IMR-90 (cell line): ENCODE data around the gene CRYBA4. TPM values are rescaled to one million over a fixed set of nuclear protein-coding genes. Genes with fewer than 3 reads are reported as not detected.
A peak's percentile ranks its signal among the peaks of the same experiment; 100 is the strongest.

Source experiments
- ATAC-seq: fragments of 200-7000 bp; cut with Tn5 transposase; 2 replicates; pipeline ENCODE4 v1.9.1; 2020; ENCODE audit warnings: low read depth, mild to moderate bottlenecking, moderate library complexity
- BruUV-seq: library from RNA; stranded (reverse); fragments of 400-500 nt; replicated peaks from 2 replicates; lab custom pipeline; 2021; lab: Mats Ljungman, UMichigan
- CTCF ChIA-PET: fragments of 300-600 bp; formaldehyde crosslinking; extraction: SDS; loops from one replicate; lab custom pipeline; 2021; ENCODE audit warnings: antibody characterized with exemption; lab: Yijun Ruan, JAX
- POLR2A ChIA-PET: fragments of 300-600 bp; sonication (Branson Sonifier 250); formaldehyde crosslinking; loops from one replicate; lab custom pipeline; 2022; ENCODE audit warnings: antibody characterized with exemption; ENCODE audit not compliant: unreplicated experiment; lab: Charles Lee
- DNase-seq: peaks from one replicate; pipeline ENCODE4 v3.0.0; 2013
- H2AFZ ChIP-seq: replicated peaks from 2 replicates; pipeline ENCODE3; 2013; ENCODE audit warnings: low read length, mild to moderate bottlenecking; ENCODE audit not compliant: poor library complexity
- H2AK5ac ChIP-seq: 2 replicates; pipeline ENCODE4 v1.6.1; 2013; ENCODE audit warnings: low read depth, low read length, inconsistent platforms
- H2AK9ac ChIP-seq: replicated peaks from 2 replicates; pipeline ENCODE3; 2013; ENCODE audit warnings: mild to moderate bottlenecking, low read depth, low read length, moderate library complexity; ENCODE audit not compliant: poor library complexity
- H2BK120ac ChIP-seq: 2 replicates; pipeline ENCODE4 v1.6.1; 2013; ENCODE audit warnings: low read depth, low read length, inconsistent platforms
- H2BK15ac ChIP-seq: 3 replicates; pipeline ENCODE4 v1.6.1; 2013; ENCODE audit warnings: low read depth, low read length, inconsistent platforms
- H2BK20ac ChIP-seq: 2 replicates; pipeline ENCODE4 v1.6.1; 2013; ENCODE audit warnings: low read depth, mild to moderate bottlenecking, inconsistent platforms, low read length, moderate library complexity
- H2BK5ac ChIP-seq: 2 replicates; pipeline ENCODE4 v1.6.1; 2013; ENCODE audit warnings: mild to moderate bottlenecking, low read depth, low read length, inconsistent platforms; ENCODE audit not compliant: poor library complexity, severe bottlenecking
- H3K14ac ChIP-seq: replicated peaks from 2 replicates; pipeline ENCODE4 v1.6.1; 2013; ENCODE audit warnings: low read depth, low read length, inconsistent platforms
- H3K18ac ChIP-seq: 2 replicates; pipeline ENCODE4 v1.6.1; 2013; ENCODE audit warnings: low read depth, low read length, control low read depth
- H3K23ac ChIP-seq: 2 replicates; pipeline ENCODE4 v1.6.1; 2013; ENCODE audit warnings: low read depth, low read length, inconsistent platforms
- H3K27ac ChIP-seq: 2 replicates; pipeline ENCODE4 v1.5.1; 2013; ENCODE audit warnings: mild to moderate bottlenecking, control low read depth, low read length; ENCODE audit not compliant: insufficient read depth
- H3K27me3 ChIP-seq: 2 replicates; pipeline ENCODE4 v1.6.1; 2013; ENCODE audit warnings: low read length; ENCODE audit not compliant: control insufficient read depth, insufficient read depth
- H3K36me3 ChIP-seq: 2 replicates; pipeline ENCODE4 v1.6.1; 2013; ENCODE audit warnings: low read length, mixed read lengths; ENCODE audit not compliant: control insufficient read depth, insufficient read depth
- H3K4ac ChIP-seq: 2 replicates; pipeline ENCODE4 v1.6.1; 2013; ENCODE audit warnings: low read depth, low read length, inconsistent platforms
- H3K4me1 ChIP-seq: 2 replicates; pipeline ENCODE4 v1.6.1; 2013; ENCODE audit warnings: low read length, mixed read lengths; ENCODE audit not compliant: control insufficient read depth, insufficient read depth
- H3K4me2 ChIP-seq: 2 replicates; pipeline ENCODE4 v1.6.1; 2013; ENCODE audit warnings: low read depth, mild to moderate bottlenecking, control low read depth, low read length, moderate library complexity
- H3K4me3 ChIP-seq: 2 replicates; pipeline ENCODE4 v1.5.1; 2013; ENCODE audit warnings: low read depth, mild to moderate bottlenecking, control low read depth, low read length, moderate library complexity; ENCODE audit not compliant: insufficient read depth
- H3K56ac ChIP-seq: 2 replicates; pipeline ENCODE4 v1.6.1; 2013; ENCODE audit warnings: low read length, inconsistent platforms; ENCODE audit not compliant: insufficient read depth; ENCODE audit errors: extremely low read depth
- H3K79me1 ChIP-seq, 2 experiments: 2 replicates each; pipeline ENCODE4 v1.6.1; 2013; ENCODE audit warnings: low read length in 2 of 2, inconsistent platforms in 1 of 2, low read depth in 1 of 2
- H3K9ac ChIP-seq: 2 replicates; pipeline ENCODE4 v1.6.1; 2013; ENCODE audit warnings: low read depth, low read length, control low read depth
- H3K9me1 ChIP-seq: 2 replicates; pipeline ENCODE4 v1.6.1; 2013; ENCODE audit warnings: low read length, inconsistent platforms; ENCODE audit not compliant: insufficient read depth
- H3K9me3 ChIP-seq: 2 replicates; pipeline ENCODE4 v1.6.1; 2013; ENCODE audit warnings: low read length; ENCODE audit not compliant: control insufficient read depth, insufficient read depth
- H4K20me1 ChIP-seq: 2 replicates; pipeline ENCODE4 v1.6.1; 2013; ENCODE audit warnings: low read length, inconsistent platforms; ENCODE audit not compliant: insufficient read depth
- H4K5ac ChIP-seq: 2 replicates; pipeline ENCODE4 v1.6.1; 2013; ENCODE audit warnings: mild to moderate bottlenecking, low read depth, low read length, control low read depth
- H4K8ac ChIP-seq, 2 experiments: 2 replicates each; pipeline ENCODE4 v1.6.1; 2013; ENCODE audit warnings: low read depth in 2 of 2, low read length in 2 of 2, control low read depth in 1 of 2, inconsistent platforms in 1 of 2
- H4K91ac ChIP-seq: 2 replicates; pipeline ENCODE4 v1.6.1; 2013; ENCODE audit warnings: low read depth, low read length, inconsistent platforms; ENCODE audit not compliant: insufficient read depth
- BHLHE40 ChIP-seq: fragments of 150-350 bp; IDR thresholded peaks from 2 replicates; pipeline ENCODE4 v1.6.1; 2016; ENCODE audit warnings: mild to moderate bottlenecking, low read depth, low read length
- CEBPB ChIP-seq: IDR thresholded peaks from 2 replicates; pipeline ENCODE4 v1.6.1; 2012; ENCODE audit warnings: low read depth, low read length, improper control_type of control experiment
- CHD1 ChIP-seq: IDR thresholded peaks from 2 replicates; pipeline ENCODE4 v1.6.1; 2012; ENCODE audit warnings: low read depth, low read length, improper control_type of control experiment
- ELK1 ChIP-seq: fragments of 150-350 bp; IDR thresholded peaks from 2 replicates; pipeline ENCODE4 v1.6.1; 2016; ENCODE audit warnings: low read depth, mild to moderate bottlenecking, low read length, moderate library complexity, borderline replicate concordance
- FOS ChIP-seq: fragments of 150-350 bp; IDR thresholded peaks from 2 replicates; pipeline ENCODE4 v1.6.1; 2016; ENCODE audit warnings: low read depth, low read length
- MAFK ChIP-seq: IDR thresholded peaks from 2 replicates; pipeline ENCODE4 v1.6.1; 2012; ENCODE audit warnings: low read depth, low read length, improper control_type of control experiment
- MAZ ChIP-seq: IDR thresholded peaks from 2 replicates; pipeline ENCODE4 v1.6.1; 2012; ENCODE audit warnings: low read depth, mild to moderate bottlenecking, low read length, improper control_type of control experiment, moderate library complexity, borderline replicate concordance
- MXI1 ChIP-seq: IDR thresholded peaks from 2 replicates; pipeline ENCODE4 v1.6.1; 2012; ENCODE audit warnings: low read depth, mild to moderate bottlenecking, low read length, moderate library complexity, borderline replicate concordance
- NFE2L2 ChIP-seq: fragments of 150-350 bp; IDR thresholded peaks from 2 replicates; pipeline ENCODE4 v1.6.1; 2016; ENCODE audit warnings: low read depth, mild to moderate bottlenecking, low read length
- POLR2A ChIP-seq: IDR thresholded peaks from 2 replicates; pipeline ENCODE4 v1.6.1; 2012; ENCODE audit warnings: mild to moderate bottlenecking, low read depth, low read length
- RFX5 ChIP-seq: IDR thresholded peaks from 2 replicates; pipeline ENCODE4 v1.8.0; 2012; ENCODE audit warnings: low read depth, mild to moderate bottlenecking, low read length, moderate library complexity
- SMC3 ChIP-seq: fragments of 150-350 bp; IDR thresholded peaks from 2 replicates; pipeline ENCODE4 v1.6.1; 2016; ENCODE audit warnings: low read depth, mild to moderate bottlenecking, antibody characterized with exemption, low read length, moderate library complexity
- USF2 ChIP-seq: fragments of 150-350 bp; IDR thresholded peaks from 2 replicates; pipeline ENCODE4 v1.6.1; 2017; ENCODE audit warnings: mild to moderate bottlenecking, antibody characterized with exemption, low read length, low read depth
- WGBS, 2 experiments: methylation state at CpG; one replicate each; pipeline versions ENCODE4 v1.1.5 to v1.1.7; 2013; ENCODE audit warnings: missing lambda C conversion rate in 2 of 2; ENCODE audit not compliant: insufficient read length in 1 of 2; ENCODE audit errors: extremely low coverage in 2 of 2; 5-methylcytosine and 5-hydroxymethylcytosine counted together
- dilution Hi-C: fragments of 300-500 bp; cut with HindIII; formaldehyde crosslinking; loops from one replicate; pipeline ENCODE4 v1.14.3; 2018; ENCODE audit warnings: low sequenced_read_pairs; ENCODE audit not compliant: unreplicated experiment
- in situ Hi-C: fragments of 300-500 bp; cut with MboI; formaldehyde crosslinking; loops from 3 replicates; pipeline ENCODE4 v1.14.3; 2019; ENCODE audit warnings: low sequenced_read_pairs, inconsistent platforms, mixed read lengths
- intact Hi-C: fragments of 100-400 bp; cut with micrococcal nuclease; formaldehyde crosslinking; loops from 2 replicates; pipeline ENCODE4 v1.10.0; 2022
- polyA plus RNA-seq, 3 experiments: library from polyadenylated mRNA; depleted of rRNA; stranded (reverse); fragments of >200 nt; gene quantifications; 2 replicates each; pipeline ENCODE4 v1.2.3, GENCODE V29; 2012; ENCODE audit warnings: low replicate concordance in 1 of 3
- total RNA-seq: library from RNA; depleted of rRNA; stranded (reverse); fragments of >200 nt; gene quantifications from 2 replicates; pipeline ENCODE4 v1.2.3, GENCODE V29; 2012

CRYBA4 gene
- total and polyA plus RNA-seq, 2 of the 4 experiments (the other 2 are of a cell fraction), result not detected

GRCh38 chr22:26608129-26608528 lies 13.6 kb upstream of the CRYBA4 start:
- H3K14ac ChIP-seq, result no peak overlapping the region
- peaks cover 8% of the 10 kb centered on the region for H3K27me3 ChIP-seq
- WGBS, 2 experiments, result no CpG with 5 or more reads among the region's 2 CpGs
- no peak overlapping the region for H2AK9ac ChIP-seq
- H2BK5ac ChIP-seq, result no peak overlapping the region
- H3K4ac ChIP-seq, result peak overlapping the region; percentile 4; the same call in 1 of the 2 replicates
- H4K20me1 ChIP-seq, result no peaks in the 10 kb centered on the region
- H4K5ac ChIP-seq, result no peak overlapping the region
- peak overlapping the region; percentile 31; the same call in 1 of the 2 replicates for H2AK5ac ChIP-seq
- peaks cover 16% of the 10 kb centered on the region for H3K9me1 ChIP-seq
- no peak overlapping the region for H3K23ac ChIP-seq
- H4K8ac ChIP-seq, result peak overlapping the region in 1 of 2 experiments; percentile 2; a peak in 1 of 4 replicates
- peak overlapping the region; percentile 42; the same call in 1 of the 3 replicates for H2BK15ac ChIP-seq
- no peaks in the 10 kb centered on the region for H3K9me3 ChIP-seq
- no peak overlapping the region for H3K9ac ChIP-seq
- CTCF ChIA-PET, result no interaction called here
- H4K91ac ChIP-seq, result peak overlapping the region; percentile 39; the same call in 1 of the 2 replicates
- H3K18ac ChIP-seq, result no peak overlapping the region; the same call in 1 of the 2 replicates
- no peak overlapping the region for H3K4me2 ChIP-seq
- H3K79me1 ChIP-seq, result peaks cover 0 to 5% of the 10 kb centered on the region in 2 experiments; a peak in 1 of 4 replicates
- POLR2A ChIA-PET, result no interaction called here
- peaks cover 8% of the 10 kb centered on the region for H3K4me1 ChIP-seq
- H3K27ac ChIP-seq, result no peak overlapping the region
- no peak overlapping the region for H2AFZ ChIP-seq
- no peak for DNase-seq
- intact Hi-C loops, result no loop called here
- H2BK20ac ChIP-seq, result peak overlapping the region; percentile 65
- peak overlapping the region; percentile 60 for H2BK120ac ChIP-seq
- no peak for TF ChIP-seq MAZ
- no peak for TF ChIP-seq FOS
- TF ChIP-seq NFE2L2, result no peak
- TF ChIP-seq MXI1, result no peak
- no peak for TF ChIP-seq USF2
- TF ChIP-seq ELK1, result no peak
- no peak for TF ChIP-seq MAFK
- no peak for TF ChIP-seq CEBPB
- no peak for TF ChIP-seq POLR2A
- TF ChIP-seq RFX5, result no peak
- TF ChIP-seq CHD1, result no peak
- no peak for TF ChIP-seq SMC3
- TF ChIP-seq BHLHE40, result no peak
- in situ Hi-C loops, result no loop called here
- dilution Hi-C loops, result no loop called here
- H3K56ac ChIP-seq, result no peak overlapping the region
- H3K36me3 ChIP-seq, result no peaks in the 10 kb centered on the region
- ATAC-seq, result no peak
- no TSS peak for BruUV-seq
- H3K4me3 ChIP-seq, result no peak overlapping the region
